HepG2 (cell line): ENCODE data around the gene CPSF7.

ENCODE experiments used
- ERF ChIP-seq: IDR thresholded peaks from 2 replicates; pipeline ENCODE4 v1.6.1; 2018; ENCODE audit warnings: missing biosample characterization, missing genetic modification reagents
- GATAD2A ChIP-seq: IDR thresholded peaks from 2 replicates; pipeline ENCODE4 v1.6.1; 2016

DNA sequence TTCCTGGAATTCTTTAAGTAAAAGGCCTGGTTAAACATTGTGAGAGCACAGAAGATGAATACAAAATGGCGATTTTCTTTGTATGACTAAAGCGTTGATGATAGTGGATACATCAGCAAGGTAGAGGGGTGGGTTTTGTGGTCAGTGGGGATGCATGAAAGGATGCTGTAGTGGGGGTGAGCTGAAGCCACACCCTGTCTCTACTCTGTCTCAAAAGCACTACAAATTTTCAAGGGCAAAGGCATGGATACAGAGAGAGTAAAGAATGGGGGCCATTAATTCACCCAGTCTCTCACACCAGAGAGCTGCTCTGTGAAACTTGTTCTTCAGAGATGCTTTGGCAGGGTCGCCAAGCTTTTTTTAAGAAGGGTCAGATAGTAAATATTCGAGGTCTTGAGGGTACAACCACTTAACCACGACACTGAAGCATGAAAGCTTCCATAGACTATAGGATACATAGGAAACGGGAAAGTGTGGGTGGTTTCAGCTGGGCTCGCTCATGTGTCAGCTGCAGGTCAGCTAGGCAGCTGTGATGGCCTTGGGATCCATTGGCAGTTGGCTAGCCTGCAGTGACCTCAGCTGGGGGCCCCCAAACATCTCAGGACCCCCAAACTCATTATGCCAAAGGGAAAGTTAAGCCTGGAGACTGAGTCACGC is 59.3 kb downstream of the CPSF7 start:
- TF ChIP-seq GATAD2A (CRISPR knock-in tag) (no peak), ERF (CRISPR knock-in tag) (no peak)
